ENCODE results near the gene DGKK.

GRCh38 chrX:50497114-50497513 is 26.5 kb upstream of the DGKK start:
- TF ChIP-seq CTCF (conservative IDR thresholded peaks at IDR 0.05 in 1 of 2, IDR thresholded peaks at IDR 0.05 in 1 of 2; ENCODE audit: low read depth in 1 of 2, low read length in 2 of 2) (no peak), EZH2 (IDR thresholded peaks at IDR 0.05; ENCODE audit: low read length, missing control alignments) (no peak)
